ENCODE results near the gene ST3GAL6.

The ST3GAL6 gene

GRCh38 chr3:98741121-98741716 is 21.9 kb upstream of the ST3GAL6 start:
- DNase-seq = no peak

- no peak for DNase-seq
These were observed 20.1 kb upstream of the ST3GAL6 start for GRCh38 chr3:98743071-98743470.

GRCh38 chr3:98744283-98744682 is 18.9 kb upstream of the ST3GAL6 start:
- DNase-seq = no peak

- DNase-seq = no peak
These were observed 17.4 kb upstream of the ST3GAL6 start for GRCh38 chr3:98745718-98746117.

GRCh38 chr3:98746122-98746521 is 17.0 kb upstream of the ST3GAL6 start:
- DNase-seq = no peak

- no peak for DNase-seq
These were observed 16.3 kb upstream of the ST3GAL6 start for GRCh38 chr3:98746882-98747281.

GRCh38 chr3:98750276-98750919 is 12.7 kb upstream of the ST3GAL6 start:
- DNase-seq = no peak

- no peak for DNase-seq
These were observed 8.7 kb upstream of the ST3GAL6 start for GRCh38 chr3:98754483-98754882.

- DNase-seq = no peak
These were observed 7.5 kb upstream of the ST3GAL6 start for GRCh38 chr3:98755601-98756000.

- DNase-seq = no peak
These were observed 3.5 kb upstream of the ST3GAL6 start for GRCh38 chr3:98759629-98760028.

- DNase-seq = no peak
These were observed 1.4 kb upstream of the ST3GAL6 start for GRCh38 chr3:98761643-98762229.

- no peak for DNase-seq
These were observed 779 bp downstream of the ST3GAL6 start for GRCh38 chr3:98763819-98764418.

- DNase-seq = no peak
These were observed 1.3 kb downstream of the ST3GAL6 start for GRCh38 chr3:98764472-98764884.

- DNase-seq = no peak
These were observed 2.6 kb downstream of the ST3GAL6 start for GRCh38 chr3:98765721-98766120.

GRCh38 chr3:98766924-98767323 is 3.8 kb downstream of the ST3GAL6 start:
- no peak for DNase-seq

GRCh38 chr3:98768961-98769360 is 5.8 kb downstream of the ST3GAL6 start:
- DNase-seq = no peak

- DNase-seq = no peak
These were observed 6.3 kb downstream of the ST3GAL6 start for GRCh38 chr3:98769448-98769847.

- DNase-seq = no peak
These were observed 7.3 kb downstream of the ST3GAL6 start for GRCh38 chr3:98770261-98771039.

GRCh38 chr3:98772022-98772421 is 8.9 kb downstream of the ST3GAL6 start:
- no peak for DNase-seq

- DNase-seq = no peak
These were observed 12.5 kb downstream of the ST3GAL6 start for GRCh38 chr3:98775459-98776139.

GRCh38 chr3:98776140-98776493 is 13.0 kb downstream of the ST3GAL6 start:
- DNase-seq = no peak

GRCh38 chr3:98777286-98777685 is 14.1 kb downstream of the ST3GAL6 start:
- DNase-seq = no peak

GRCh38 chr3:98777801-98778220 is 14.7 kb downstream of the ST3GAL6 start:
- no peak for DNase-seq

All from NCI-H774 (cell line).